Ovary (tissue), 3 donors: ENCODE results near the gene LARP4.

Experiments
- EP300 ChIP-seq: sonication (generic); formaldehyde crosslinking; IDR thresholded peaks from one replicate; pipeline ENCODE4 v1.6.1; 2017; ENCODE audit warnings: antibody characterized with exemption
- POLR2A ChIP-seq: fragments of 450-650 bp; IDR thresholded peaks from one replicate; pipeline ENCODE4 v1.6.1; 2017; ENCODE audit warnings: antibody characterized with exemption, mild to moderate bottlenecking, moderate library complexity
- TF ChIP-seq, protein P1 (sequence below), 3 donors: fragments of 450-650 bp in 2 of 3; fragments of 200-600 bp in 1 of 3; IDR thresholded peaks; one replicate each; pipeline versions ENCODE4 v1.5.1 to v1.8.0; 2016 to 2022; ENCODE audit warnings: antibody characterized with exemption in 3 of 3, mild to moderate bottlenecking in 1 of 3
- donor health status: DM: no; HTN: no; CAD: no.

DNA sequence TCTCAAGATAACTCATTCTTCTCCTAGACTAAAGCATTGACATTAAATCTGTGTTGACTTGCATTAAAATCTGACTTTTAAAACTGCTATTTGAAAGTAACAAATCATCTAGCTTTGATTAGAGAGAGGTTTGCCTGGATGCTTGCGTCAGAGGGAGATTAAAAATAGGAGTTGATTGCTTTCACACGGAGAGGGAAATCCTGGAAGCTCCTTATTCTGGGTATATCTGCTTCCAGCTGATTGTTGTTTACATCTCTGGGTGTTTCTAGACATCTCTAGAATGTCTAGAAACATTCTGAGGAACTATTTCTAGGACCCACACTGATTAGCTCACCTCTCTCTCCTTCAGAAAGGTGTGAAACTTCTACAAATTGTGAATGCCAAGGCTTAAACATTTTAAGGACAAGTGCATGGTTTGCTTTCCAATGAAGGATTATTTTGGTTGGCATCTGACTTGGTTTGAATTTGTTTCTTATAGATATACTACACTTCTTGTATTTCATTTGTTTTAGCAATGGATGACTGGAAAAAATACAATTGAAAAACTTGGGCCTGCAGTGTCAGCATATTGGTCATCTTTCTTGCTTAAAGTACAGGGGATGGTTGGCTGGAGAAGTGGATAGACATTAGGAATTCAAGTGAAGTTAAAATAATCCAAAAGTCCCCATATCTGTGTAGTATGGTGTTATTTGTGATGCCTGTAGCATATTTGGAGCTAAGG lies 106.2 kb downstream of the LARP4 start:
- TF ChIP-seq, protein P1, sequence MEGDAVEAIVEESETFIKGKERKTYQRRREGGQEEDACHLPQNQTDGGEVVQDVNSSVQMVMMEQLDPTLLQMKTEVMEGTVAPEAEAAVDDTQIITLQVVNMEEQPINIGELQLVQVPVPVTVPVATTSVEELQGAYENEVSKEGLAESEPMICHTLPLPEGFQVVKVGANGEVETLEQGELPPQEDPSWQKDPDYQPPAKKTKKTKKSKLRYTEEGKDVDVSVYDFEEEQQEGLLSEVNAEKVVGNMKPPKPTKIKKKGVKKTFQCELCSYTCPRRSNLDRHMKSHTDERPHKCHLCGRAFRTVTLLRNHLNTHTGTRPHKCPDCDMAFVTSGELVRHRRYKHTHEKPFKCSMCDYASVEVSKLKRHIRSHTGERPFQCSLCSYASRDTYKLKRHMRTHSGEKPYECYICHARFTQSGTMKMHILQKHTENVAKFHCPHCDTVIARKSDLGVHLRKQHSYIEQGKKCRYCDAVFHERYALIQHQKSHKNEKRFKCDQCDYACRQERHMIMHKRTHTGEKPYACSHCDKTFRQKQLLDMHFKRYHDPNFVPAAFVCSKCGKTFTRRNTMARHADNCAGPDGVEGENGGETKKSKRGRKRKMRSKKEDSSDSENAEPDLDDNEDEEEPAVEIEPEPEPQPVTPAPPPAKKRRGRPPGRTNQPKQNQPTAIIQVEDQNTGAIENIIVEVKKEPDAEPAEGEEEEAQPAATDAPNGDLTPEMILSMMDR (IDR thresholded peaks at IDR 0.05): no peak
- TF ChIP-seq POLR2A (no peak), EP300 (no peak)
